ENCODE results near the gene SCN1A.

DNA sequence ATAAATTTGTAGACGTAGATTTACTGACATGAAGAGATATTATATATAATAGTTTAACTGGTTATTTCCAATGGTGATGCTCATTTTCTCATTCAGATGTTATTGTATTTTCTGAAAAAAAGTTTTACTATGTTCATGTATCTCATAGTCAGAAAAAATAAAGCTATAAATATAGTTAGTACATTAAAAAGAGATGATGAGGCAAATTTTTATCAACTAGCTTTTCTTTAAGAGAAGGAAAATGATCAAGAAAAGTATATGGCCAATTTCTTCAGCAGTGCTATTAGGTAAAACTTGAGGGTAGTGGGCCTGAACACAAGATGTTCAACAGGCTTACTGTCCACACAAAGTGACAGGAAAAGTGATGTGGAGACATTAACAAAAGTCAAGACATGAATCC is 186.0 kb downstream of the SCN1A start:
- TF ChIP-seq EZH2 (IDR thresholded peaks at IDR 0.05; ENCODE audit: insufficient read depth, poor library complexity, severe bottlenecking) = no peak
- no peak for TF ChIP-seq EZH2phosphoT487 (IDR thresholded peaks at IDR 0.05; ENCODE audit: insufficient read depth, low read depth)
